HT1080 (cell line): ENCODE results near the gene TSHZ1. TPM values are rescaled to one million over a fixed set of nuclear protein-coding genes. Genes with fewer than 3 reads are reported as not detected.

Source experiments
- DNase-seq: peaks from one replicate; pipeline ENCODE4 v3.0.0-alpha.2; 2015; ENCODE audit warnings: low read depth
- total RNA-seq: library from RNA; depleted of rRNA; stranded (reverse); fragments of >200 nt; shearing (Covaris generic); gene quantifications from 2 replicates; pipeline ENCODE4 v1.2.3, GENCODE V29; 2014

Gene TSHZ1
- total RNA-seq, 1 experiment from 2014 or later: 11.8 TPM

GRCh38 chr18:75207310-75208154 lies 3.1 kb upstream of the TSHZ1 start:
- peak; percentile 42 for DNase-seq

GRCh38 chr18:75208155-75208835 lies 2.3 kb upstream of the TSHZ1 start:
- peak; percentile 47 for DNase-seq

DNA sequence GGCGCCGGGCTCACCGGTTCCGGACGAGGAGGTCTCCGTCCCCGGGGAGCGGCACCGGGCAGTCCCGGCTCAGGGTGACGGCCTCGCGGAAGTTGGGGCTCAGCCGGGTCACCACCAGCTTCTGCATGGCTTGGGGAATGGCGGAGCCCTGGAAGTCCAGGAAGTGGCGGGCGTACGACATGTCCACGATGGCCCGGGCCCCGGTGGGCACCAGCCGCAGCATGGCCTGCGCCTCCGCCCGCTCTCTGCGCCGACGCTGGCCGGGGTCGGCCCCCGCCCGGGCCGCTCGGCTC lies 1.8 kb upstream of the TSHZ1 start:
- DNase-seq: no peak

GRCh38 chr18:75209129-75209950 lies 1.3 kb upstream of the TSHZ1 start, which contains the start of gene PTGR3:
PTGR3 (minus strand) TSS chr18:75209139; CDS start chr18:75209058, 81 bp downstream.
- peak; percentile 88 for DNase-seq

- no peak for DNase-seq
These were observed 692 bp upstream of the TSHZ1 start for GRCh38 chr18:75209951-75210258.

GRCh38 chr18:75211002-75211621 lies 515 bp downstream of the TSHZ1 start:
- DNase-seq: no peak

DNA sequence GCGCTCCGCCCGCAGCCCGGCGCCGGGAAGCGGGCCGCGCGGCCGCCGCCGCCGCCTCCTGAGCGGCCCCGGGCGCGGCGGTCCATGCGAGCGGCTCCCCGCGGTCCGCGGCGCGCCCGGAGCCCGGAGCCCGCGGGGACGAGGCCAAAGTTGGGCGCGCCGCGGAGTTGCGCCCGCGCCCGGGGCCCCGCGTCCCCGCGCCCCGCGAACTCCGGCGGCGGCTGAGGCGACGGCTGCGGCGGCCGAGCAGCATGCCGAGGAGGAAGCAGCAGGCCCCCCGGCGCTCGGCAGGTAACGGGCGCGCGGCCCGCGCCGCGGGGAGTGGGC lies 992 bp downstream of the TSHZ1 start:
- no peak for DNase-seq

GRCh38 chr18:75211953-75212750 lies 1.6 kb downstream of the TSHZ1 start:
- DNase-seq: peak; percentile 15

DNA sequence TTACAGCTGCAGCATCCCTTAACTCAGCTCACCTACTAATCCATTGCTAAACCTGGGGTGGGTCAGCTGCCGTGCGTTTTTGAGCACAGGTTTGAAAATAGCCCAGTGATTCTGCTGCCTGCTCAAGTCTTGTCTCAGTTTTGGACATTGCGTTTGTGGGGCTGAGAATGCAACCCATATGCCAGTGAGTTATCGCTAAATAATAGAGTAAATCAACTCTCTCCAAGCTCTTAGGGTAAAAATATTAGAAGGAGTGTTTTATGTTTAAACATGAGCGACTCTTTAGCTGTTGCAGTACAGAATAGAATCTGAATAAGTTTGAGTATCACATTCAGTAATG lies 2.1 kb downstream of the TSHZ1 start:
- DNase-seq: no peak

- peak; percentile 14 for DNase-seq
These were observed 3.2 kb downstream of the TSHZ1 start for GRCh38 chr18:75213611-75214331.

GRCh38 chr18:75214332-75214690 lies 3.7 kb downstream of the TSHZ1 start:
- DNase-seq: no peak

- DNase-seq: no peak
These were observed 4.3 kb downstream of the TSHZ1 start for GRCh38 chr18:75214766-75215510.

DNA sequence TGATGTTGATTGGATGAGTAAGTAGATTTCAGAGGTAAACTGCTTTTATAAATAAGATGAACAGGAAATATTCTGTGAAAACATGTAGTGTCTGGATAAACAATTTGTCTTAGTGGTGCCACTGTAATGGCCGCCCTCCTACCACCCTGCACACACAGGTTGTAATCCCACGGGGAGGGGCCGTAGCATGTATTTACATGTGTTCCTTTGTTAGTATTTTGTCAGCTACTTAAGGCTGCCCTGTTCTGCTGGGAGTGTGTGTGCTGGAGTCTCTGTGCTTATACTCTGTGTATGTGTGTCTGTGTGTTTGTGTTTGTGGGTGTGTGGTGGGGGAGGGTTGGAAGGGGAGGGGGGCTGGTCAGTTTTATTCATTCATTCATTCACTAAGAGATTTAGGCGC lies 5.1 kb downstream of the TSHZ1 start:
- no peak for DNase-seq

GRCh38 chr18:75216212-75216910 lies 5.8 kb downstream of the TSHZ1 start:
- no peak for DNase-seq

DNA sequence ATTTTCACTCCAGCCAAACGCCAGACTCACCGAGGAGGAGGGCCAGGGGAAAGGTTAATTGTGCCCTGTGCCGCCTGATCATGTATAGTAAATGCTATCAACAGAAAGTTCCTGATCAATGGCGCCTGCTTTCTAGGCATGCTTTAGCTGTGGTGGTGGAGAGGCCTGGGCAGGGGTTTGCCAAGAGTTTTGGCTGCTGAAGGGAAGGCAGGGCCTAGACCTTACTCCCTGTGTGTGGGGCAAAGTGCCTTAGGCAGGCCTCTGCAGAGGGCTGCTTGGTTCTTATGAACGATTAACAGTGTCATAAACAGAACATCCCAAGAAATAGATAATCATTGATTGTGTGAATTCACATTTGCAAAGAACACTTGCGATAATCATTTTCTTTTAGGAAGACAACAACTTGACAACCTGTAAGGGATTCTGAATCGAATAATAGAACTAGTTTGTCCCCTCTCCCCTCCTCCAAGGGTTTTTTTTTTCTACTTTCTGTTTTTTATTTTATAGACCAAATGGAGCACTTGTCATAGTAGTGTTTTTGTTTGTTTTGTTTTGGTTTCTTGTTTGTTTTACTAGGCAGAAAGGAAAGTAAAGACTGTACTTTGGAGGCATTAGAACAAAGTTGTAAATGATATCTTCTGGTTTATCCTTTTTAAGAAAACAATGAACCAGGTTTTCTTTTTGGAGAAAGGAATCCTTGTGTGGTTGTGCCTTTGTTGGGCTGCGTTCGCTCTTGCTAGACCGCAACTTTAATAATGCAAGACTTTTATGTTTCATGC lies 6.5 kb downstream of the TSHZ1 start:
- no peak for DNase-seq

GRCh38 chr18:75218065-75218923 lies 7.7 kb downstream of the TSHZ1 start:
- no peak for DNase-seq

DNA sequence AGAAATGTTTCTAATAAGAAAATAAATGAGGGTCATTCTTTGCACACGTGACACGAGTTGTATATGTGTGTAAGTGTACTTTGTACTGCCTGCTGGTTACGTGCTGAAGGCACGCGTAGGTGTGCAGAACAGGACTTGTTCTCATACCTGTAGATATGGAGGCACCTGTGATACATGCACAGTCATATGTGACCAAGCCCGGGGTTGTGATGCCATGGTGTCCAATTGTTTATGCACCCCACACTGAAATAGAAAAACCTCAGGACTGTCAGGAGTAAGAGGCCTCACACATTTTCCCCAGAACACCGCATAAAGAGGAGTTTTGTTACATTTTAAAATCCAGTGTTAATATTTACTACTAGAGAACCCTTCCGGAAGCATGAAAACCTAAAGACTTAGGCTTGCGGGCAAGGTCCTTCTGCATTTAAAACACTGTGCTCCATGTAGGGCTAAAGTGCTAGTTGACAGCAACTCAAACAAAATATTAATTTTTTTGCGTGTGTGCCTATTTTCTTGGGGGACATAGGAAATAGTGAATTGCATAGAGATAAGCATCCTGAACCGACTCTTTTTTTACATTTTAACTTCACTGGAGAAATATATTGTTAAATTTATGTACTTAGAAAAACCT lies 9.3 kb downstream of the TSHZ1 start:
- DNase-seq: no peak
